HG02852 (cell line): ENCODE results near the gene BAIAP2L2.

Experiments used
- ATAC-seq: cut with Tn5 transposase; IDR thresholded peaks from one replicate; pipeline ENCODE4 v1.9.1; 2021; ENCODE audit warnings: mild to moderate bottlenecking, moderate library complexity; ENCODE audit not compliant: unreplicated experiment

Gene BAIAP2L2

GRCh38 chr22:38069372-38070249, 40.9 kb downstream of the BAIAP2L2 start:
- no peak for ATAC-seq

- ATAC-seq = no peak
These were observed 41.7 kb downstream of the BAIAP2L2 start for GRCh38 chr22:38068641-38069371.

- ATAC-seq = no peak
These were observed 42.6 kb downstream of the BAIAP2L2 start for GRCh38 chr22:38067761-38068360.

- no peak for ATAC-seq
These were observed 43.5 kb downstream of the BAIAP2L2 start for GRCh38 chr22:38067028-38067415.

GRCh38 chr22:38066381-38067027, 44.0 kb downstream of the BAIAP2L2 start:
- ATAC-seq = no peak

- no peak for ATAC-seq
These were observed 44.9 kb downstream of the BAIAP2L2 start for GRCh38 chr22:38065539-38065938.

GRCh38 chr22:38062791-38063190, 47.7 kb downstream of the BAIAP2L2 start:
- no peak for ATAC-seq

GRCh38 chr22:38056969-38057891, 53.3 kb downstream of the BAIAP2L2 start, which contains the start of gene PICK1:
TSS of gene PICK1 (plus strand) at chr22:38057404. CDS start at chr22:38057810, 406 bp downstream.
- ATAC-seq = peak; percentile 45

GRCh38 chr22:38051900-38052862, 58.3 kb downstream of the BAIAP2L2 start:
- ATAC-seq = no peak

GRCh38 chr22:38051261-38051660, 59.2 kb downstream of the BAIAP2L2 start:
- ATAC-seq = no peak

GRCh38 chr22:38050720-38051119, 59.8 kb downstream of the BAIAP2L2 start:
- ATAC-seq = no peak

GRCh38 chr22:38049812-38050619, 60.5 kb downstream of the BAIAP2L2 start:
- no peak for ATAC-seq

GRCh38 chr22:38046070-38046748, 64.3 kb downstream of the BAIAP2L2 start:
- no peak for ATAC-seq

- ATAC-seq = no peak
These were observed 67.1 kb downstream of the BAIAP2L2 start for GRCh38 chr22:38043151-38044039.

- ATAC-seq = no peak
These were observed 68.0 kb downstream of the BAIAP2L2 start for GRCh38 chr22:38042488-38042790.

GRCh38 chr22:38041760-38042487, 68.6 kb downstream of the BAIAP2L2 start:
- ATAC-seq = no peak
